Measurements from ENCODE around the gene MGST3.
A peak's percentile ranks its signal among the peaks of the same experiment; 100 is the strongest.
"Not testable (repeated sequence)": the region's sequence is repeated elsewhere in the genome, so short reads cannot be mapped to it uniquely, and the experiment has no call there.

The MGST3 gene

DNA sequence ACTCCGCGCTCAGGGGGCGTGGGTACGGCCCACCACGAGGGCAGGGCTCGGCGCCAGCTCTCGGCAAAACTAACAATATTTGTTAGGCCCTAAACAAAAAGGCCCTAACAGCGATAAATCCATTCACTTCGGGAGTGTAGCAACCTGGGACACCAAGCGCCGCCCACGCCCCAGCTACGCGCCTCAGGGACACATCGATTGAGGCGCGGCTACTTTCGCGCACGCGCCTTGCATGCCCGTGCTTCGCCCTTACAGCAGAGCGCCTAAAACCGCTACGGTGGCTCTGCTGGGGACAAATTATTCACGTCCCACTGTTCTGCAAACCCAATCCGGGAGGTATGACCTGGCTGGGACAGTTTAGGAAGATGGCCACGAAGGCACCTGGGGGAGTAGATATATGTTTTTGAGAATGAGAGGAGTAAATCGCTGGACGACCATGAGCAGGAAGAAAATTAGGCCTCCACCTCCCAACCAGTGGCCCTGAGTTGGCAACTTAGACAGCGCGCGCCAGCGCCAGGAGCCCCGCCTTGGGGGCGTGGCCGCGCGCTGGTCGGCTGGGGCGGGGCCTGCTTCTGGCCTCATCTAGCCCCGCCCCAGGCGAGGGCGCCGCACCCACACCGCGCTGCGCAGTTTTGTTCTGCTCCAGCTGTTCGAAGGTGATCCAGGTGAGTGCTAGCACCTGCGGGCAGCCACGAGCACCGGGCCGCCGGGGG lies at the start of gene MGST3:
MGST3 (plus strand) TSS at position 606 of the 713 bp plus-strand sequence. CDS start 18,614 bp downstream, outside the sequence.
- TF ChIP-seq, protein P1, sequence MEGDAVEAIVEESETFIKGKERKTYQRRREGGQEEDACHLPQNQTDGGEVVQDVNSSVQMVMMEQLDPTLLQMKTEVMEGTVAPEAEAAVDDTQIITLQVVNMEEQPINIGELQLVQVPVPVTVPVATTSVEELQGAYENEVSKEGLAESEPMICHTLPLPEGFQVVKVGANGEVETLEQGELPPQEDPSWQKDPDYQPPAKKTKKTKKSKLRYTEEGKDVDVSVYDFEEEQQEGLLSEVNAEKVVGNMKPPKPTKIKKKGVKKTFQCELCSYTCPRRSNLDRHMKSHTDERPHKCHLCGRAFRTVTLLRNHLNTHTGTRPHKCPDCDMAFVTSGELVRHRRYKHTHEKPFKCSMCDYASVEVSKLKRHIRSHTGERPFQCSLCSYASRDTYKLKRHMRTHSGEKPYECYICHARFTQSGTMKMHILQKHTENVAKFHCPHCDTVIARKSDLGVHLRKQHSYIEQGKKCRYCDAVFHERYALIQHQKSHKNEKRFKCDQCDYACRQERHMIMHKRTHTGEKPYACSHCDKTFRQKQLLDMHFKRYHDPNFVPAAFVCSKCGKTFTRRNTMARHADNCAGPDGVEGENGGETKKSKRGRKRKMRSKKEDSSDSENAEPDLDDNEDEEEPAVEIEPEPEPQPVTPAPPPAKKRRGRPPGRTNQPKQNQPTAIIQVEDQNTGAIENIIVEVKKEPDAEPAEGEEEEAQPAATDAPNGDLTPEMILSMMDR (IDR thresholded peaks at IDR 0.05; ENCODE audit: low read depth, low read length, missing control alignments) = no peak
- peak; percentile 79 for DNase-seq (ENCODE audit: extremely low read depth, low read depth)

DNA sequence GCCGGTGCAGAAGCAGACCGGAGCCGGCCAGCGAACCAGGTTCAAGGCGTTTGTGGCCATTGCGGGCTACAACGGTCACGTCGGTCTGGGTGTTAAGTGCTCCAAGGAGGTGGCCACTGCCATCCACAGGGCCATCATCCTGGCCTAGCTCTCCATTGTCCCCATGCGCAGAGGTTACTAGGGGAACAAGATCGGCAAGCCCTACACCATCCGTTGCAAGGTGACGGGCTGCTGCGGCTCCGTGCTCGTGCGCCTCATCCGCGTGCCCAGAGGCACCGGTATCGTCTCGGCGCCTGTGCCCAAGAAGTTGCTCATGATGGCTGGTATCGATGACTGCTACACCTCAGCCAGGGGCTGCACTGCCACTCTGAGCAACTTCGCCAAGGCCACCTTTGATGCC lies 49.1 kb upstream of the MGST3 start:
- TF ChIP-seq, protein P1 (IDR thresholded peaks at IDR 0.05; ENCODE audit: low read depth, low read length, missing control alignments) = no peak
- no peak for DNase-seq (ENCODE audit: extremely low read depth, low read depth)
- no peak overlapping the region for H3K4me3 ChIP-seq (replicated peaks; ENCODE audit: low read depth, low read length)

More for the DNA sequence above, at the start of gene MGST3:
- H3K4me3 ChIP-seq (replicated peaks; ENCODE audit: low read depth, low read length) = peak within 1 kb of the TSS; percentile 60

DNA sequence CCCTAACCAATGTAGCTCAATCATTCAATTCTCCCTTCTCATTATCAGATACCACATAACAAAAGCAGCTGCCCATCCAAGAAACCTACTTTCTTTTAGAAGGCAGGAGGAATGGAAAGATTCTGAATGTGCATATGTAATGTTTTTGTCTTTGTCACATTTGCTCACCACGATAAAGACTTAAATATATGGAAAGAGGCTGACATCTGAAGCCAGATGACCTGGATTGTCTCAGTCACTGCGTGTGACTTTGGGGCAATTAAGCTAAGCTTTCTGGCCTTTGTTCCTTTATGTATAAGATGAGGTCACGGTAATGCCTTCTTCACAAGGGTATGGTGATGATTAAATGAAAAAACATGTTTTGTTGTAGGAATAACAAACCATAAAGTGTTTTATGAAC lies 44.6 kb upstream of the MGST3 start:
- H3K4me3 ChIP-seq (replicated peaks; ENCODE audit: low read depth, low read length) = no peak overlapping the region
- TF ChIP-seq, protein P1 (IDR thresholded peaks at IDR 0.05; ENCODE audit: low read depth, low read length, missing control alignments) = no peak
- DNase-seq (ENCODE audit: extremely low read depth, low read depth) = no peak

DNA sequence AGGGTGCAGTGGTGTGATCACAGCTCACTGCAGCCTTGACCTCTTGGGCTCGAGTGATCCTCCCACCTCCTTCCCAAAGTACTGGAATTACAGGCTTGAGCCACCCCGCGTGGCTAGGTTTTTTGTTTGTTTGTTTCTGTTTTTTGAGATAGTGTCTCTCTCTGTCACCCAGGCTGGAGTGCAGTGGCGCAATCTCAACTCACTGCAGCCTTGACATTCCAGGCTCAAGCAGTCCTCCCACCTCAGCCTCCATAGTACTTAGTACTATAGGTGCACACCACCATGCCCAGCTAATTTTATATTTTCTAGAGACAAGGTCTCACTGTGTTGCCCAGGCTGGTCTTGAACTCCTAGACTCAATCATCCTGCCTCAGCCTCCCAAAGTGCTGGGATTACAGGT lies 39.6 kb upstream of the MGST3 start:
- not testable (repeated sequence) for H3K4me3 ChIP-seq (replicated peaks; ENCODE audit: low read depth, low read length); DNase-seq (ENCODE audit: extremely low read depth, low read depth)

DNA sequence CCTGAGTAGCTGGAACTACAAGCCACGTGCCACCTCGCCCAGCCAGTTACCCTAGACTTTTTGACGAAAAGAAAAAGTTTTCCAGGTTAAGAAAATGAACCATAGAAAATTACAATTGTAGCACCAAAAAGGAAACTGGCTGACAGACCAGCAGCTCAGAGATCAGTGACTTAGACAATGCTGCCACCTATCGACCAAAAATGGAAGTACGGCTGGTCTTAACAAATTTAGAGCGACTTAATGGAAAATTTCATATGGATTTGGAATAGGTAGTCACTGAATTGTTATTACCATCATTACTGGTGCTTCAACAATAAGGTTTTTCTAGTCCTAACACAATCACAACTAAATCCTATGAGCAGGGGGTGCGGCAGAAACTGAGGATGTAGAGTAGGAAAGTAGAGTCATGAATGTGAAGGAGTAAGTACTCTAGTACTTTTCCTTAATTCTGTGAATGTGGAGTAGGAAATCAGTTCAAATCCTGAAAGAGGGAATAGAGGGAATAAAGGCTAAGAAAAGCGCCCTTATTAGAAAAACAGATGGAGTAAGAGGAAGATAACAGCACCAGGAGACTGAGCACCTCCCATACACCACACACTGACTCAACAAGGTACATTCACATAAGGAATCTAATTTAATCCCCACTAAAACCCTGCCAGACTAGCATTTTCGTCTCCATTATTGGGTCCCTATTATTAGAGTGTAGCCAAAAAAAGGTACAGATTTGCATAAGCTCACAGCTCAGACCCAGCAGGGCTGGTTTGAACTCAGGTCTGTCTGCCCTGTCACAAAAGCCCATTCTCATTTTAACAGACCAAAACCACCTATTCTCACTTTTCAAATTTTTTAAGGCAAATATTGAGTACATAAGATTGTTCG lies 37.9 kb upstream of the MGST3 start:
- peak; percentile 80 for DNase-seq (ENCODE audit: extremely low read depth, low read depth)
- TF ChIP-seq, protein P1 (IDR thresholded peaks at IDR 0.05; ENCODE audit: low read depth, low read length, missing control alignments) = peak; percentile 84
- no peak overlapping the region for H3K4me3 ChIP-seq (replicated peaks; ENCODE audit: low read depth, low read length)

DNA sequence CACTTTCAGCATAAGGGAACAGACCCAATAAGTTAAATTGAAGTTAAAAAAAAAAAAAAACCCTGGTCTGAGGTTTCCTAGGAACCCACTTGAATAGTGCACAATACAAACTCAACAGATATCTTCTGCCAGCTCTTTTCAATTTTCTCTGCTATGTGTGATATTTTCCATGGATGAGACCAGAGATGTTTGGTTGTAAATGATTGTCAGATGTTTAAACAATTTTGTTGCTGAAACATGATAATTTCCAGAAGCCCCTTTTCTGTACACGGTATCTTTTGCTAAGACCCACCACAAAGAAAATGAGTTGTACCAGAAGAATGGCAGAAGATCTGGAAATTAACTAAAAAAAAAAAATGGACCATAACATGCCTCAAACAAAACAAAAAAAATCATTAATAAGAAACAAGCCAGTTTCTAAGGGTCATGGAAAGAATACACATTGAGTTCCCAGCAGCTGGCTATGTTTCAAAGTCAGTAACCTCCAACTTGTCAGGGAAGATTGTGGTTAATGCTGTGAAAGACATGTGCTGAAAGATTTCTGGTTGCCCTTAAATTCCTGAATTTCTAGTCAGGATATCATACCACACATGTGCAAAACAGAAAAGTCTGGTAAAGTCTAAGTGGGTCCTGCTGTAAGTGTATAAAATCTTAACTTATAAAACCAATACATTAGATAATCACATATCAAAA lies 35.6 kb upstream of the MGST3 start:
- TF ChIP-seq, protein P1 (IDR thresholded peaks at IDR 0.05; ENCODE audit: low read depth, low read length, missing control alignments) = no peak
- peak; percentile 84 for DNase-seq (ENCODE audit: extremely low read depth, low read depth)
- no peak overlapping the region for H3K4me3 ChIP-seq (replicated peaks; ENCODE audit: low read depth, low read length)
